HG02798 (cell line): Measurements from ENCODE around the gene MRFAP1L1.
A peak's percentile ranks its signal among the peaks of the same experiment; 100 is the strongest.
"Not testable (repeated sequence)": the region's sequence is repeated elsewhere in the genome, so short reads cannot be mapped to it uniquely, and the experiment has no call there.

Experiments used
- ATAC-seq: cut with Tn5 transposase; IDR thresholded peaks from one replicate; pipeline ENCODE4 v1.9.1; 2021; ENCODE audit warnings: mild to moderate bottlenecking; ENCODE audit not compliant: unreplicated experiment, poor library complexity

The MRFAP1L1 gene

DNA sequence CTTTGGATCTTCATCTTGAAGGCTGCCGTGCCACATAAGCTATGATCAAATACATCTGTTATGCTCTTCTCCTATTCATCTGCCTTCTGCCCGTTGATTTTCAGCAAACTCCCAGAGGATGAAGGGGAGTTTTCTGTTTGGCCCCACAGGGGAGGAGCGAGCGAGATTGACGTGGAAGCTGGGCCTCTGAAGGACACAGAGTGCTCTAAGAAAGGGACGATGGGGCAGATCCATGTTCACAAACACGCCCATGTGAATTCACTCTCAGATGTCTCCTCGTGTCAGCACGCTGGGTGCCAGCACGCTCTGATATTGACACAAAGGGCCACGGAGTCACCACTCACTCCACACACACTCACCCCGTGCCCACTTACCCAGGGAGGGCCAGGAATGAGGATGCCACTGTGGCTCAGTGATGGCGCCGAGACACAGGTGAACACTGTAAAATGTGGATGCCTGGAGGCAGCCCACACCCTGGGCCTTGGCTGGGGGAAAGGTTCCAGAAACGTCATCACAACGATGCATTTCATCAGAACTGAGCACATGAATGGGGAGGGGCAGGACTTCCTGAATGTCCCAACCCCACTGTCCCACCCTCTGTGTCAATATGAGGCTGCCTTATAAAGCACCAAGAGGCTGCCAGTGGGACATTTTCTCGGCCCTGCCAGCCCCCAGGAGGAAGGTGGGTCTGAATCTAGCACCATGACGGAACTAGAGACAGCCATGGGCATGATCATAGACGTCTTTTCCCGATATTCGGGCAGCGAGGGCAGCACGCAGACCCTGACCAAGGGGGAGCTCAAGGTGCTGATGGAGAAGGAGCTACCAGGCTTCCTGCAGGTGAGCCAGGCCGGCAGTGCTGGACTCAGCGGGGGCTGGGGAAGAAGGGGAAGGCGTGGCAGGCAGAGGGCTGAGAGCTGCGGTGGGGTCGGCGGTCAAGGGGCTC is 16.2 kb downstream of the MRFAP1L1 start, which contains the start of gene S100P:
Gene S100P (plus strand): TSS at position 648 of the 946 bp plus-strand sequence. CDS start 55 bp downstream, at position 703.
- no peak for ATAC-seq

- no peak for ATAC-seq
Measured at GRCh38 chr4:6692806-6693205, 16.9 kb downstream of the MRFAP1L1 start.

- no peak for ATAC-seq
Measured at GRCh38 chr4:6692379-6692778, 17.3 kb downstream of the MRFAP1L1 start.

- ATAC-seq: no peak
Measured at GRCh38 chr4:6689506-6689960, 20.1 kb downstream of the MRFAP1L1 start.

GRCh38 chr4:6688879-6689505 is 20.7 kb downstream of the MRFAP1L1 start:
- peak; percentile 81 for ATAC-seq

- ATAC-seq: no peak
Measured at GRCh38 chr4:6687947-6688878, 21.5 kb downstream of the MRFAP1L1 start.

DNA sequence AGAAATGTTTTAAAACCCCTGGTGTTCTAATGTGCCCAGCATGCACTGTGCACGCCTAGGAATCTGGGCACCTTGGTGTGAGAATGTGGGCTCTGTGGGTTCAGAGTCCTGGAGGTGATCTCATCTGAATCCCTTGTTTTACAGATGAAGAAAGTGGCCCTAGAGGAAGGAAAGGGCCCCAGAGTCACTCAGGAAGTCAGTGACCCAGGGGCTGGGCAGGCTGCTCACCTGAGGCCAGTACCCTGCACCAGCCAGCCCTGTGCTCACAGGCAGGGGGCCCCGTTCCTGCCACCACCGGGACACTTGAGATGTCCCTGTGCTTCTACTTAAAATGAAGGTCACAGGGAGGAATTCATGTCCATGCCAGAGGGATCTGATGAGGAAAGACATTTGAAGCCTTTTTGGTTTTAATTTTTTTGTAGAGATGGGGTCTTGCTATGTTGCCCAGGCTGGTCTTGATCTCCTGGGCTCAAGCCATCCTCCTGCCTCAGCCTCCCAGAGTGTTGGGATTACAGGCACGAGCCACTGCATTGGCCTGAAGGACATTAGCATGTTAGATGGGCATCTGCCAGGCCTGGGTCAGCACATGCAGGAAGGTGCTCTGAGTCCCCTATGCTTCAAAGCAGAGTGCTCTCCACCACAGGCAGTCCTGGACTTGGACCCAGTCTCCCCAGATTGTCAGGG is 23.4 kb downstream of the MRFAP1L1 start:
- ATAC-seq: no peak

- no peak for ATAC-seq
Measured at GRCh38 chr4:6684656-6685055, 25.0 kb downstream of the MRFAP1L1 start.

DNA sequence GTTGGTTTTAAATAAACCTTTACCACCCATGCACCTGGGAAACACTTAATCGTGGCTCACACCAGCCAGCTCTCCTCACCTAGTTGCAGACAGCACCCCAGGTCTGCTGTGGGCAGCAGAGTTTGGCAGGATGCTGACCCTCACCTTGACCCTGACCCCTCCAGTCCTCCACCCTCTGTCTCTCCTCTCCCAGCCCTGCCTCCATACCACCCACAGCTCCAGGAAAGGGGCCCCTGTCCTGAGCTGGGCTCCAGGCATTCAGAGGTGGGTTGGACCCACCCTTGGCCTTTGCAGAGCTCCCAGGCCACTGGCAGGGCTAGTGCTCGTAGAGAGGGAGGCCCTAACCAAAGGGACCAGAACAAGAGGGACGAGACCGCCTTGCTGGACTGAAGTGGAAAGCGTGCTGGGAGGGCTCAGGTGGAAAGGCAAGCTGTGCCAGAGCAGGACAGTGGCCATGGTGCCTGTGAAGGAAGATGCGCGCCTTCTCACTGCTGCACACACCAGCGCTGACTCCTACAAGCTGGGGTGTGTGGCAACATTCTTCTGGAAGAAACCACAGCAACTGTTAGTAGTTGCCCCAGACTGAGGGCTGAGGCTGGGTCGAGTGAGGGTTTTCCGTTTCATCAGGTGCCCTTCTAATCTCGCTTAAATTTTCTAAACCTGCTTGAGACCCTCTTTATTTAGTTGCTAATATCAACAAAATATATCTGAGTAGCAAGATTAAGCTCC is 26.6 kb downstream of the MRFAP1L1 start:
- ATAC-seq: no peak

- ATAC-seq: no peak
Measured at GRCh38 chr4:6681191-6681590, 28.5 kb downstream of the MRFAP1L1 start.

GRCh38 chr4:6680372-6681034 is 29.2 kb downstream of the MRFAP1L1 start:
- no peak for ATAC-seq

GRCh38 chr4:6676722-6677558 is 32.7 kb downstream of the MRFAP1L1 start:
- ATAC-seq: no peak

GRCh38 chr4:6674500-6675149 is 35.0 kb downstream of the MRFAP1L1 start:
- peak; percentile 39 for ATAC-seq

GRCh38 chr4:6673660-6674499 is 35.8 kb downstream of the MRFAP1L1 start:
- ATAC-seq: peak; percentile 84

- ATAC-seq: not testable (repeated sequence)
Measured at GRCh38 chr4:6673191-6673659, 36.4 kb downstream of the MRFAP1L1 start.

- not testable (repeated sequence) for ATAC-seq
Measured at GRCh38 chr4:6672541-6673190, 37.0 kb downstream of the MRFAP1L1 start.
